ENCODE measurements around the gene CDH4.

CDH4 gene

GRCh38 chr20:61371501-61372136 lies 119.6 kb downstream of the CDH4 start:
- TF ChIP-seq ZNF274 (IDR thresholded peaks at IDR 0.05; ENCODE audit: low read depth, low read length), result no peak
- no peak overlapping the region for H3K4me3 ChIP-seq (ENCODE audit: low read length)

- no peak overlapping the region for H3K4me3 ChIP-seq (ENCODE audit: low read length)
- no peak for TF ChIP-seq ZNF274 (IDR thresholded peaks at IDR 0.05; ENCODE audit: low read depth, low read length)
Measured at GRCh38 chr20:61372137-61373054, 120.3 kb downstream of the CDH4 start.

- H3K4me3 ChIP-seq (ENCODE audit: low read length), result no peak overlapping the region
- TF ChIP-seq ZNF274 (IDR thresholded peaks at IDR 0.05; ENCODE audit: low read depth, low read length), result no peak
Measured at GRCh38 chr20:61373055-61373399, 121.0 kb downstream of the CDH4 start.

- H3K4me3 ChIP-seq (ENCODE audit: low read length), result no peak overlapping the region
- no peak for TF ChIP-seq ZNF274 (IDR thresholded peaks at IDR 0.05; ENCODE audit: low read depth, low read length)
Measured at GRCh38 chr20:61373956-61374545, 122.0 kb downstream of the CDH4 start.

GRCh38 chr20:61376541-61377240 lies 124.6 kb downstream of the CDH4 start:
- no peak overlapping the region for H3K4me3 ChIP-seq (ENCODE audit: low read length)
- TF ChIP-seq ZNF274 (IDR thresholded peaks at IDR 0.05; ENCODE audit: low read depth, low read length), result no peak

GRCh38 chr20:61378694-61379355 lies 126.8 kb downstream of the CDH4 start:
- no peak overlapping the region for H3K4me3 ChIP-seq (ENCODE audit: low read length)
- TF ChIP-seq ZNF274 (IDR thresholded peaks at IDR 0.05; ENCODE audit: low read depth, low read length), result no peak

GRCh38 chr20:61379898-61380544 lies 128.0 kb downstream of the CDH4 start:
- no peak for TF ChIP-seq ZNF274 (IDR thresholded peaks at IDR 0.05; ENCODE audit: low read depth, low read length)
- no peak overlapping the region for H3K4me3 ChIP-seq (ENCODE audit: low read length)

GRCh38 chr20:61380545-61380915 lies 128.5 kb downstream of the CDH4 start:
- TF ChIP-seq ZNF274 (IDR thresholded peaks at IDR 0.05; ENCODE audit: low read depth, low read length), result no peak
- H3K4me3 ChIP-seq (ENCODE audit: low read length), result no peak overlapping the region

- H3K4me3 ChIP-seq (ENCODE audit: low read length), result no peak overlapping the region
- no peak for TF ChIP-seq ZNF274 (IDR thresholded peaks at IDR 0.05; ENCODE audit: low read depth, low read length)
Measured at GRCh38 chr20:61382194-61382593, 130.1 kb downstream of the CDH4 start.

- no peak overlapping the region for H3K4me3 ChIP-seq (ENCODE audit: low read length)
- TF ChIP-seq ZNF274 (IDR thresholded peaks at IDR 0.05; ENCODE audit: low read depth, low read length), result no peak
Measured at GRCh38 chr20:61385296-61385695, 133.2 kb downstream of the CDH4 start.

GRCh38 chr20:61385731-61386130 lies 133.7 kb downstream of the CDH4 start:
- TF ChIP-seq ZNF274 (IDR thresholded peaks at IDR 0.05; ENCODE audit: low read depth, low read length), result no peak

GRCh38 chr20:61387204-61387953 lies 135.3 kb downstream of the CDH4 start:
- no peak overlapping the region for H3K4me3 ChIP-seq (ENCODE audit: low read length)
- TF ChIP-seq ZNF274 (IDR thresholded peaks at IDR 0.05; ENCODE audit: low read depth, low read length), result no peak

More at GRCh38 chr20:61385731-61386130, 133.7 kb downstream of the CDH4 start:
- no peak overlapping the region for H3K4me3 ChIP-seq (ENCODE audit: low read length)

GRCh38 chr20:61387954-61388348 lies 135.9 kb downstream of the CDH4 start:
- no peak for TF ChIP-seq ZNF274 (IDR thresholded peaks at IDR 0.05; ENCODE audit: low read depth, low read length)
- H3K4me3 ChIP-seq (ENCODE audit: low read length), result no peak overlapping the region

All from GM08714 (cell line).